ENCODE results near the gene TRIM54. TPM values are rescaled to one million over a fixed set of nuclear protein-coding genes. Genes with fewer than 3 reads are reported as not detected.

TRIM54 gene, protein sequence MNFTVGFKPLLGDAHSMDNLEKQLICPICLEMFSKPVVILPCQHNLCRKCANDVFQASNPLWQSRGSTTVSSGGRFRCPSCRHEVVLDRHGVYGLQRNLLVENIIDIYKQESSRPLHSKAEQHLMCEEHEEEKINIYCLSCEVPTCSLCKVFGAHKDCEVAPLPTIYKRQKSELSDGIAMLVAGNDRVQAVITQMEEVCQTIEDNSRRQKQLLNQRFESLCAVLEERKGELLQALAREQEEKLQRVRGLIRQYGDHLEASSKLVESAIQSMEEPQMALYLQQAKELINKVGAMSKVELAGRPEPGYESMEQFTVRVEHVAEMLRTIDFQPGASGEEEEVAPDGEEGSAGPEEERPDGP
- total RNA-seq = 0.26 and 0.51 TPM in 2 replicates

DNA sequence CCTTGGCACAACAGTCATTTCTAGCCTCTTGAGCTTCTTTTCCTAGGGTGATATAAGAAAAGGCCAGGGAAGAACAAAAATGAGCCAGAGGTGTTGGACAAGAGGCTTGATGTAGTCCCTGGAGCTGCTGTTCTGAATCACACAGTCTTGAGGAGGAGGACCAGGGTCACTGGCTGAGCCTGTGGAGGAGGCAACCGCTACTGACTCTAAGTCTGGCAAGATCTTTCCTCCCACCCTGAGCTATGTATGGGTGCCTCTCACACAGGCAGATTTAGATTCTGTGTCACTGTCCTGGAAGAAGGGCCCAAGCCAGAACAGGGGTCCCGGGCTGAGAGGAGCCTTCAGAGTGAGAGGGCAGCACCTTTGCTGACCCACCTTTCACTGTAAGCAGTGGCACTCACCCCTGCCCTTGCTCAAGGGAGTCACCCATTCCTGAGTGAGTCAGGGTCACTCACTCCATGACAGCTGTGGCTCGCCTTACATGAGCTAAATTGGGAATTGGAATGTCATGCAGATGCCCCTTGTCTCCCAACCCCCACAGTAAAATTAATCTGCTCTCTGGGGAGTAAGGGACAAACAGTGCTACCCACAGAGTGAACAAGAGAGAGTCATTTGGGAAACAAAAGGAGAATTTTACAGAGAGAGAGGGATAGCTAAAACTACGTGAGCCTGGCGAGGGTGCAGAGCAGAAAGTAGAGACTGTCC lies at the start of gene TRIM54:
Gene TRIM54 (plus strand): TSS at position 575 of the 705 bp plus-strand sequence. CDS start 303 bp downstream, outside the sequence.
- DNase-seq (ENCODE audit: low read depth in 2 of 2) = no peak

GRCh38 chr2:27233341-27233740 lies 48.9 kb upstream of the TRIM54 start:
- no peak for DNase-seq (ENCODE audit: low read depth in 2 of 2)

- no peak for DNase-seq (ENCODE audit: low read depth in 2 of 2)
These were observed 46.1 kb upstream of the TRIM54 start for GRCh38 chr2:27236136-27236535.

DNA sequence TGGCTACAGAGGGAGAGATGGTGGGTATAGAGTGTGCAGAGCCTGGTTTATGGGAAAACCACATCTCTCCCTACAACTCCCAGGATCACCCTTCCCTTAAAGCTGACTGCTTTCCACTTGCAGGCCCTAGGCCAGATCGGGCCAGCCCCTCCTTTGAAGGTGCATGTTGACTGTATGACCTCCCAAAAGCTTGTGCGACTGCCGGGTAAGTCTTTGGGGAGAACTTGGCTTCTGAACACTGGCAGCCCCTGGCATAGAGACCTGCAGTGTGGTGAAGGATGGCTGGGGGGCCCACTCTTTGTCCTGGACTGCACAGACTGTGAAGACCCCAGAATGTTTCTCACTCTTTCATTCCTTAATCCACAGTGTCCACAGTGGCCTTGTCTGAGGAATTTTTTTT lies 45.6 kb upstream of the TRIM54 start:
- no peak for DNase-seq (ENCODE audit: low read depth in 2 of 2)

DNA sequence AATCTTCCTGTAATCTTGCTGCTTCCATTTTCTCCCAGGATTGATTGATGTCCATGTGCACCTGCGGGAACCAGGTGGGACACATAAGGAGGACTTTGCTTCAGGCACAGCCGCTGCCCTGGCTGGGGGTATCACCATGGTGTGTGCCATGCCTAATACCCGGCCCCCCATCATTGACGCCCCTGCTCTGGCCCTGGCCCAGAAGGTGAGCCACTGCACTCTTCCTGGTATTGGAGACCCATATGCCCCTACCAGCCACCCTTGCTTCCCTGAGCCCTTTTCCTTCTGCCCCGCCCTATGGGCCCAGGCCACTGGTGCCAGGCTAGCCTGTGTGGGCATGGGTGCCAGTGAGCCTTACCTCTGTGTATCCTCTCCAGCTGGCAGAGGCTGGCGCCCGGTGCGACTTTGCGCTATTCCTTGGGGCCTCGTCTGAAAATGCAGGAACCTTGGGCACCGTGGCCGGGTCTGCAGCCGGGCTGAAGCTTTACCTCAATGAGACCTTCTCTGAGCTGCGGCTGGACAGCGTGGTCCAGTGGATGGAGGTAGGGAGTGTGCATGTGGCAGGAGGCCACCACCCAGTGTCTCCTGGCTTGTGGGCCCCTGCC lies 44.8 kb upstream of the TRIM54 start:
- DNase-seq (ENCODE audit: low read depth in 2 of 2) = no peak

DNA sequence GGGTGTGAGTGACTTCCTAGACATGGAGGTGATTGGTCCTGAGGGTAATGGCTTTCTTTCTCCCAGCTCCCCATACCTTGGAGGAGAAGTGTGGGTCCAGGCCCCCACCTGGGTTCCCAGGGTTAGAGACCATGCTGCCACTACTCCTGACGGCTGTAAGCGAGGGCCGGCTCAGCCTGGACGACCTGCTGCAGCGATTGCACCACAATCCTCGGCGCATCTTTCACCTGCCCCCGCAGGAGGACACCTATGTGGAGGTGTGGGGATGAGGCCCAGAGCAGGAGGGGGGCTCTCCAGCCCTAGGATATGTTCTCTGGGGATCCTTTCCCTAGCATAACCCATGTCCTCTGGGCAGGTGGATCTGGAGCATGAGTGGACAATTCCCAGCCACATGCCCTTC lies 43.3 kb upstream of the TRIM54 start:
- no peak for DNase-seq (ENCODE audit: low read depth in 2 of 2)

GRCh38 chr2:27240406-27240805 lies 41.8 kb upstream of the TRIM54 start:
- no peak for DNase-seq (ENCODE audit: low read depth in 2 of 2)

- DNase-seq (ENCODE audit: low read depth in 2 of 2) = no peak
These were observed 40.2 kb upstream of the TRIM54 start for GRCh38 chr2:27241761-27242613.

DNA sequence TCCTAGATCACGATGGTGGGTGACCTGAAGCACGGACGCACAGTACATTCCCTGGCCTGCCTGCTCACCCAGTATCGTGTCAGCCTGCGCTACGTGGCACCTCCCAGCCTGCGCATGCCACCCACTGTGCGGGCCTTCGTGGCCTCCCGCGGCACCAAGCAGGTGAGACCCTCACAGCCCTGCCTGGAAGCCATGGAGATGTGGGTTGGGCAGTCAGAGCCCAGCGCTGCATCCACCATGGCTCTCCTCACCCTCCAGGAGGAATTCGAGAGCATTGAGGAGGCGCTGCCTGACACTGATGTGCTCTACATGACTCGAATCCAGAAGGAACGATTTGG lies 39.6 kb upstream of the TRIM54 start:
- DNase-seq (ENCODE audit: low read depth in 2 of 2) = no peak

DNA sequence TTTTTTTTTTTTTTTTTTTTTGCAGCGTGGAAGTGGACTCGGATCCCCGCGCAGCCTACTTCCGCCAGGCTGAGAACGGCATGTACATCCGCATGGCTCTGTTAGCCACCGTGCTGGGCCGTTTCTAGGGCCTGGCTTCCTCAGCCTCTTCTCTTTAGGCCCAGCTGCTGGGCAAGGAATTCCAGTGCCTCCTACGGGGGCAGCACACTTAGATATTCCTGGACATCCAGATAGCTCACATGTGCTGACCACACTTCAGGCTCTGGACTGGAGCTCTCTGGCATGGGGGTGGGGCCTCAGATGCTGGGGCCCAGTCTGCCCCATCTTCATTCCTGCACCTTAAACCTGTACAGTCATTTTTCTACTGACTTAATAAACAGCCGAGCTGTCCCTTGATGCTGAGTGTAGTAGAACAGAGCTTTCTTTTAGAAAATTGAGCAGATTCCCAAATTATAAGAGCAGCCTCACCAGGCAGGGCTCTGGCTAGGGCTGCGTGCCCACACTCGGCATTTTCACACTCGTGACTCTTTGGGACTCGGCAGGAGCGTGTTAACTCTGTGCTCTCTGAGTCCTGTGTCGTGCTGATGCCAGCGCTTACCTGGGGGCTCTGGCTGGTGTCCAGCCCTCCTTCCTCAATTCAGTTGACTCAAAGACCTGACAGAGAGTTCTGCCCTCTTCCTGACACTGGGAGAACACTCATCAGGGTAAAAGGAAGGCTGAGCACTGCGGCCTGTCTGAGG lies 38.7 kb upstream of the TRIM54 start:
- DNase-seq (ENCODE audit: low read depth in 2 of 2) = no peak

GRCh38 chr2:27245116-27245515 lies 37.1 kb upstream of the TRIM54 start:
- DNase-seq (ENCODE audit: low read depth in 2 of 2) = no peak

- no peak for DNase-seq (ENCODE audit: low read depth in 2 of 2)
These were observed 36.6 kb upstream of the TRIM54 start for GRCh38 chr2:27245626-27246025.

- no peak for DNase-seq (ENCODE audit: low read depth in 2 of 2)
These were observed 34.3 kb upstream of the TRIM54 start for GRCh38 chr2:27247893-27248292.

GRCh38 chr2:27249159-27249890 lies 32.9 kb upstream of the TRIM54 start:
- DNase-seq (ENCODE audit: low read depth in 2 of 2) = peak in 1 of 2 donors; percentile 27

DNA sequence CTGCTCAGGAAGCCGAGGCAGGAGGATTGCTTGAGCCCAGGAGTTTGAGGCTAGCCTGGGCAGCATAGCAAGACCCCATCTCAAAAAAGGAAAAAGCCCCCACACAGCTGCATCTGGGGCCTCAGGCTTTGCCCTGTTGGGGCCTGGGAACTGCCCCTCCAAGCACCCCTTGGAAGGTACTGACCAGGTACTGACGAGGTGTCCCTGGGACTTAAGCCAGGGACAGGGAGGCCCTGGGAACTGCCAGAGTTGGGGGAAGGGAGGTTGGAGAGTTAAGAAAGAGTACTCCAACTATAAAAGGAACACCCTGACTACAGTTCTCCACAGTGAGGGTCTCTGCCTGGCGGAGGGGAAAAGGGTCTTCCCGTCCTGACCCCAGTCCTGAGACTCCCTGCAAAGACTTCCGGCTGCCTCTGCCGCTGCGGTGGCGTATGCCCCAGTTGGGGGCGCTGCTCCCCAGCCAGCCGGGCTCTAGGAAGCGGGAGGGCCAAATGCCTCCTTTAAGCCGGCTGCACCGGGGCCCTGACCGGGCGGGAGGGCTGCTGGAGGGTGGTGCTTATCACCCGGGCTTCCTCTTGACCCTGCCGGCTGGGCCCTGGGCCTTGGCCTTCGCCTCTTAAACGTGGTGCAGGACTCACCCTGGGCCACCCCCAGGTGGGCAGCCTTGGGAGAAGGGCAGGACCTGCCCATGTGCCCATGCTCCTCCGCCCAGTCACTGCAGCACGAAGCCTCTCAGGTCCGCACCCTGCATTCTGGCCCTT lies 32.2 kb upstream of the TRIM54 start:
- peak in 1 of 2 donors; percentile 65 for DNase-seq (ENCODE audit: low read depth in 2 of 2)

GRCh38 chr2:27250652-27251379 lies 31.4 kb upstream of the TRIM54 start:
- no peak for DNase-seq (ENCODE audit: low read depth in 2 of 2)

DNA sequence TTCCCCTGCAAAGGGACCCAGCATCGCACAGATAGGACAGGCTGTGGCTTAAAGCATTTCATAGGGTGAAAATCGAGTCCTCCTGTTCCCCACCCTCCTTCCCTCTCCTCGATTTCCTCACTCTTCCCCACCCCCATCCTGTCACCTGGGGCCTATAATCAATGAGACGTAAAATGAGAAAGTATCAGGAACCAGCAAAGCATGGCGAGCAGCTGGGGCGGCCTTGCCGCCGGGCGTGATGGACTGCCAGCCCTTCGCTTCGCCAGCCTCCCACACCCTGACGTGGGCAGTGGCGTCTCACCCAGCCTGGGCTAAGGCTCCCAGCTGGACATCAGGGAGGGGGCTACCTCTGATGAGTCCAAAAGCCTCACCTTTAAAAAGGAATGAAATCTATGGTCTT lies 30.5 kb upstream of the TRIM54 start:
- no peak for DNase-seq (ENCODE audit: low read depth in 2 of 2)

DNA sequence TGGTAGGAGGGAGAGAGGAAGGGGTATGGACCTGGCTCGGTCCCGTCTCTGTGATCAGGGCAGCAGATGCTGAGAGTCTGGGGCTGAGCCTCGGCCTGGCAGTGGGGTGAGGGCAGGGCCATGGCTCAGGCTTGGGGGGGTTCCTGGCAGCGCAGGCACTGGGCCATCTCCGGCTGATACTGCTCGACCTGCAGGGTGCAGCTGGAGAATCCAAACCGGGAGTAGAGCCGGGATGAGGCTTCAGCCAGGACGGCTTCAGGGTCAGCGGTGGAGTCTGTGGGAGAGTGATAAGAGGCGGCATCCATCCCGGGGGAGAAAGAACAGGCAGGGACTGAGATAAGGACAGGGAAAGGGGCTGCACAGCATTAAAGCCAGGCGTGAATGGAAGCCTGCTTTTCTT lies 27.0 kb upstream of the TRIM54 start:
- DNase-seq (ENCODE audit: low read depth in 2 of 2) = no peak

DNA sequence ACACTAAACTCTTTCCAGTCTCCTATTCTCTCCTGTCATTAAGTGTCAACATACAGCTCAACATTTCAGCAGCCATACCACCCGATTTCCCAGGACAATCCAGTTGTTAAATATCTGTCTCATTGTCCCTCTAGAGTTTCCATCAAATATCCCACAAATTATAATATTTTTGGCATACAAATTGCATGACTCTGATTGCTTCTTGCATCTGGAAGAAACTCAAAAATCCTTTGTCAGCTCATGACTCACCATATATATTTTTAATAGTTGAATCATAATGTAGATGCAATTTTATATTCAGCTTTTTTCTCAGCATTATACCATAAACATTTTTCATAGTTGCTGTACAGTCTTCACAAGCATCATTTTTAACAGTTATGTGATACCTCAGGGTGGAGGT lies 26.6 kb upstream of the TRIM54 start:
- DNase-seq (ENCODE audit: low read depth in 2 of 2) = no peak
